Adrenal gland (tissue), 12 donors: ENCODE results near the gene ALDH1A1. TPM values are rescaled to one million over a fixed set of nuclear protein-coding genes. Genes with fewer than 3 reads are reported as not detected.

Source experiments
- DNase-seq, 7 donors: peaks; one replicate each; pipeline ENCODE4 v3.0.0-alpha.2; 2019 to 2020
- H3K27ac ChIP-seq, 5 donors: fragments of 200-600 bp; sonication (generic) in 4 of 5; 1 replicate in 3 of 5; 2 replicates in 2 of 5; pipeline versions ENCODE4 v1.5.1 to v1.8.0; 2016 to 2020; ENCODE audit warnings: mild to moderate bottlenecking in 1 of 5
- H3K27me3 ChIP-seq: fragments of 200-600 bp; 2 replicates; pipeline ENCODE4 v1.8.0; 2021
- H3K36me3 ChIP-seq, 2 donors: fragments of 200-600 bp; replicated peaks in 1 of 2; 1 replicate in 1 of 2; 2 replicates in 1 of 2; pipeline versions ENCODE4 v1.5.1 to v1.8.0; 2018 to 2022
- H3K4me1 ChIP-seq, 2 donors: fragments of 200-600 bp; replicated peaks in 1 of 2; 1 replicate in 1 of 2; 2 replicates in 1 of 2; pipeline versions ENCODE4 v1.5.1 to v1.8.0; 2018 to 2021
- H3K4me3 ChIP-seq, 4 donors: fragments of 200-600 bp; sonication (generic) in 3 of 4; one replicate each; pipeline ENCODE4 v1.5.1; 2016 to 2018
- H3K9me3 ChIP-seq, 3 donors: fragments of 200-600 bp; sonication (generic) in 1 of 3; replicated peaks in 1 of 3; 1 replicate in 2 of 3; 2 replicates in 1 of 3; pipeline versions ENCODE4 v1.5.1 to v1.8.0; 2016 to 2021
- POLR2A ChIP-seq, 2 donors: fragments of 450-650 bp; IDR thresholded peaks; one replicate each; pipeline ENCODE4 v1.6.1; 2017; ENCODE audit warnings: antibody characterized with exemption in 2 of 2, mild to moderate bottlenecking in 2 of 2, moderate library complexity in 1 of 2
- WGBS, 4 donors: extraction: QIAGEN DNeasy Blood & Tissue Kit in 2 of 4; methylation state at CpG; one replicate each; pipeline versions ENCODE4 v1.1.5 to v1.1.7; 2013 to 2017; 5-methylcytosine and 5-hydroxymethylcytosine counted together
- intact Hi-C, 2 donors: fragments of 100-400 bp; cut with DNase I; formaldehyde crosslinking; loops; one replicate each; pipeline versions ENCODE4 v1.14.1 to v1.15.0; 2022 to 2023
- polyA plus RNA-seq, 3 donors: library from polyadenylated mRNA; stranded (reverse); fragments of 200-250 nt in 2 of 3; fragments of 350-450 nt in 1 of 3; fragmentation: Illumina TruSeq in 1 of 3; extraction: RNeasy Lipid Tissue Mini Kit (QIAGEN cat#74804) in 1 of 3; gene quantifications; one replicate each; pipeline ENCODE4 v1.2.3, GENCODE V29; 2013 to 2014
- total RNA-seq, 9 donors: library from RNA; depleted of rRNA in 4 of 9; stranded (reverse); fragments of >200 nt in 4 of 9; fragments of 120-200 nt in 1 of 9; fragmentation: NEBNext Ultra II Directional in 1 of 9; extraction: Animal tissue kit (Norgen Biotek cat#: 25700) in 1 of 9; gene quantifications; one replicate each; pipeline versions ENCODE4 v1.1.0 to v1.2.4, GENCODE V29; 2013 to 2023
- TF ChIP-seq, protein P1 (sequence below), 6 experiments: fragments of 450-650 bp in 4 of 6; fragments of 200-600 bp in 2 of 6; sonication (generic) in 1 of 6; IDR thresholded peaks; 1 replicate in 5 of 6; 2 replicates in 1 of 6; pipeline versions ENCODE4 v1.5.1 to v1.8.0; 2016 to 2021; ENCODE audit warnings: antibody characterized with exemption in 6 of 6, mild to moderate bottlenecking in 2 of 6, moderate library complexity in 1 of 6
- donor health status: healthy with polysubstance abuse.
- donor health status: Bipolar disorder and iron deficiency.
- donor health status: DM: yes; HTN: yes; CAD: no.
- donor health status: DM: no; HTN: no; CAD: no.
- donor health status: DM: no; HTN: no; CAD: no.
- donor health status: DM: yes; HTN: yes; CAD: no.

The ALDH1A1 gene
- total and polyA plus RNA-seq, 12 donors, result 88.7 to 345 (median 186) TPM

DNA sequence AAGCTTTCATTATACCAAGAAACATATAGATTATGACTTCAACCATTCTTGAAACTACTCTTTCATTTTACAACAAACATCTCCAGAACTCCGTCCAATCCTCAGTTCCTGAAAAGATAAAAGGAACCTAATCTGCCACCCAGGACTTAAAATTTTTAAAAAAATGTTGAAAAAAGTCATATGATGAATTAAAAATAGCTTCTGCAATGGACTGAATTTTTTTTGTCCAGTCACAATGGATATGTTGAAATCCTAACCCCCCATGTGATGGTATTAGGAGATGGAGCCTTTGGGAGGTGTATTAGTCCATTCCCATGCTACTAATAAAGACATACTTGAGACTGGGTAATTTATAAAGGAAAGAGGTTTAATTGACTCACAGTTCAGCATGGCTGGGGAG, 2.7 kb upstream of the ALDH1A1 start:
- no peaks in the 10 kb centered on the region for H3K36me3 ChIP-seq
- no peaks in the 10 kb centered on the region for H3K27me3 ChIP-seq
- DNase-seq, result no peak
- no peak overlapping the region for H3K4me3 ChIP-seq
- H3K27ac ChIP-seq, result no peak overlapping the region
- TF ChIP-seq POLR2A (IDR thresholded peaks at IDR 0.05), result no peak
- 83 to 91% (median 86%) methylated on average over 1 of the region's 1 CpG for WGBS, 4 donors
- peaks cover 0 to 5% of the 10 kb centered on the region in 2 donors for H3K4me1 ChIP-seq
- no peaks in the 10 kb centered on the region for H3K9me3 ChIP-seq
- intact Hi-C loops, result no loop called here

DNA sequence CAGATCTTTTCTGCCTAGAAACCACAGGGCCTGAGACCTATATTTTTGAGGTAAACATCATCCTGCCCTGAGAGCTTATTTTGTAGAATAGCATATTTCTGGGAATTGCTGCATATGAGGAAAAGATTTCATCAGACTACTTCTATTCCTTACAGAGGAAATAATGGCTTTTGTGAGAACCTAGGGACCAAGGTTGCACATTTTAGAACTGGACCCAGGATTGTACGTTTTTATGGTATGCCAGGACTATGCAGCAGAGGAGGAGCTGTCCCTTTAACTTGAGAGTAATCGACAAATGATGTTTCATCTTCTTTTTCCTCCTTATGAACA, 2.2 kb upstream of the ALDH1A1 start:
- H3K4me1 ChIP-seq, result peaks cover 0 to 5% of the 10 kb centered on the region in 2 donors
- no peaks in the 10 kb centered on the region for H3K36me3 ChIP-seq
- H3K27me3 ChIP-seq, result no peaks in the 10 kb centered on the region
- H3K9me3 ChIP-seq, result no peaks in the 10 kb centered on the region
- no peak for DNase-seq
- 64 to 84% (median 74%) methylated on average over 2 of the region's 2 CpGs for WGBS, 4 donors
- peak overlapping the region in 2 of 5 donors; percentile 11 to 20 for H3K27ac ChIP-seq
- H3K4me3 ChIP-seq, result no peak overlapping the region
- TF ChIP-seq, protein P1, sequence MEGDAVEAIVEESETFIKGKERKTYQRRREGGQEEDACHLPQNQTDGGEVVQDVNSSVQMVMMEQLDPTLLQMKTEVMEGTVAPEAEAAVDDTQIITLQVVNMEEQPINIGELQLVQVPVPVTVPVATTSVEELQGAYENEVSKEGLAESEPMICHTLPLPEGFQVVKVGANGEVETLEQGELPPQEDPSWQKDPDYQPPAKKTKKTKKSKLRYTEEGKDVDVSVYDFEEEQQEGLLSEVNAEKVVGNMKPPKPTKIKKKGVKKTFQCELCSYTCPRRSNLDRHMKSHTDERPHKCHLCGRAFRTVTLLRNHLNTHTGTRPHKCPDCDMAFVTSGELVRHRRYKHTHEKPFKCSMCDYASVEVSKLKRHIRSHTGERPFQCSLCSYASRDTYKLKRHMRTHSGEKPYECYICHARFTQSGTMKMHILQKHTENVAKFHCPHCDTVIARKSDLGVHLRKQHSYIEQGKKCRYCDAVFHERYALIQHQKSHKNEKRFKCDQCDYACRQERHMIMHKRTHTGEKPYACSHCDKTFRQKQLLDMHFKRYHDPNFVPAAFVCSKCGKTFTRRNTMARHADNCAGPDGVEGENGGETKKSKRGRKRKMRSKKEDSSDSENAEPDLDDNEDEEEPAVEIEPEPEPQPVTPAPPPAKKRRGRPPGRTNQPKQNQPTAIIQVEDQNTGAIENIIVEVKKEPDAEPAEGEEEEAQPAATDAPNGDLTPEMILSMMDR (IDR thresholded peaks at IDR 0.05), result no peak
- no peak for TF ChIP-seq POLR2A (IDR thresholded peaks at IDR 0.05)
- intact Hi-C loops, result no loop called here

DNA sequence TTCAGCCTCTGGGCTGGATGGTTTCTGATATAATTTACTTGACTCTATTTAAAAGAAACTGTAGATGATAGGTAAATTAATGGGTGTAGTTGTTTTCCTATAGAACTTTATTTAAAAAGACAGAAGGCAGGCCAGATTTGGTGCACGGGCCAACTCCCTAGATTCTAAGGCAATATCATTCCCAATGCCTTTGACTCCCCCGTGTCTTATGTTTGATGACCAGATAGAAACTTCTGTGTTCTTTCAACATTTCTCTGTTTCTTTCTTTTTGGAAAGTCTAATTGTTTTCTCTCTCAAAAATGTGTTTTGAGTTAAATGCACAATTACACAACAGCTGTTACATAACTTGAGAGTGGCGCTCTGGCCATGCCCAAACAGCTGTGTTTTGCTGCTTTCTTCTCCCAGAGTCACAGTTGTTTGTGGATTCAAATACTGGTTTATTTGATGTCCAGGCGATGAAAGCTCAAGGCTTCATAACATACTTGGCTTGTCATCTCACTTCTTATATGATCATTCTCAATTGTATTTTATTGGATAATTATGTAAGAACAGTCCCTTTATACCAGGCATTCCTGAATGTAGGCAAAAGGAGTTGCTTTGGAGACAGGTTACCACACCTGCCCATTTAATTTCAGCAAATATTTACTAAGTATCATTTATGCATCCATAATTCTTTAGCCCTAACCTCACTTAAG, 1.7 kb upstream of the ALDH1A1 start:
- no peaks in the 10 kb centered on the region for H3K36me3 ChIP-seq
- no peaks in the 10 kb centered on the region for H3K9me3 ChIP-seq
- WGBS, 4 donors, result 56 to 71% (median 65%) methylated on average over 4 of the region's 4 CpGs
- peak overlapping the region in 2 of 5 donors; percentile 11 to 61 for H3K27ac ChIP-seq
- TF ChIP-seq, protein P1 (IDR thresholded peaks at IDR 0.05), result no peak
- no peak for TF ChIP-seq POLR2A (IDR thresholded peaks at IDR 0.05)
- no peaks in the 10 kb centered on the region for H3K27me3 ChIP-seq
- H3K4me3 ChIP-seq, result no peak overlapping the region
- DNase-seq, result no peak
- H3K4me1 ChIP-seq, result peaks cover 0 to 5% of the 10 kb centered on the region in 2 donors
- intact Hi-C loops, result no loop called here

DNA sequence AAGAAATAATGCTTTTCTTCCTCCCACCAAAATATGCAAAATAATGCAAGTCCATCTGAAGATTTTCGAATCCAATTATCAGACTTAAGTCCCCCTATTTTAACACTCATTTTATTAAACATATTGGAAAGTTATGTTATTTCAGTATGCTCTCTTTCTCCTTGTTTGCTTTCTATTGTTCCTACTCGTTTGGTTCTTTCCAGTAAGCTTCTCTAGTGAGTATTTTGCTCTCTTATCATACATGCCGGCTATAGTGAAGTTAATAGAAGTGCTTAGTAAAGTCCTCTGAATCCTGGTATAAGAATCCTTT, 517 bp downstream of the ALDH1A1 start:
- Histone ChIP-seq H3K9me3 (no peaks in the 10 kb centered on the region), H3K27me3 (no peaks in the 10 kb centered on the region), H3K4me1 (peaks cover 0 to 18% of the 10 kb centered on the region in 2 donors), H3K4me3 (peak overlapping the region in 2 of 4 donors; percentile 23 to 54), H3K27ac (peak overlapping the region in 3 of 5 donors; percentile 17 to 61 (median 46)), H3K36me3 (no peaks in the 10 kb centered on the region)
- intact Hi-C loops, result no loop called here
- 13 to 25% (median 20%) methylated on average over 3 of the region's 3 CpGs for WGBS, 4 donors
- no peak for TF ChIP-seq POLR2A (IDR thresholded peaks at IDR 0.05)
- TF ChIP-seq, protein P1 (IDR thresholded peaks at IDR 0.05), result peak in 1 of 6 experiments; percentile 10
- no peak for DNase-seq
